SK-MEL-5 (cell line): ENCODE measurements around the gene ADD2. TPM values are rescaled to one million over a fixed set of nuclear protein-coding genes. Genes with fewer than 3 reads are reported as not detected.
A peak's percentile ranks its signal among the peaks of the same experiment; 100 is the strongest.
"Not testable (repeated sequence)": the region's sequence is repeated elsewhere in the genome, so short reads cannot be mapped to it uniquely, and the experiment has no call there.

ENCODE experiments used
- DNase-seq: peaks from one replicate; pipeline ENCODE4 v3.0.0-alpha.2; 2016; ENCODE audit warnings: low read depth, low spot score
- in situ Hi-C: cut with HindIII; loops from 2 replicates; pipeline ENCODE4 v1.10.0; 2016; ENCODE audit warnings: low sequenced_read_pairs, high pct_unique_total_duplicates, low pct_unique_long_range_greater_than_20kb
- total RNA-seq: library from RNA; depleted of rRNA; stranded (reverse); fragments of >200 nt; shearing (Covaris generic); gene quantifications from 2 replicates; pipeline ENCODE4 v1.2.3, GENCODE V29; 2014

Gene ADD2
- total RNA-seq, 1 experiment from 2014 or later, result 5.2 TPM

DNA sequence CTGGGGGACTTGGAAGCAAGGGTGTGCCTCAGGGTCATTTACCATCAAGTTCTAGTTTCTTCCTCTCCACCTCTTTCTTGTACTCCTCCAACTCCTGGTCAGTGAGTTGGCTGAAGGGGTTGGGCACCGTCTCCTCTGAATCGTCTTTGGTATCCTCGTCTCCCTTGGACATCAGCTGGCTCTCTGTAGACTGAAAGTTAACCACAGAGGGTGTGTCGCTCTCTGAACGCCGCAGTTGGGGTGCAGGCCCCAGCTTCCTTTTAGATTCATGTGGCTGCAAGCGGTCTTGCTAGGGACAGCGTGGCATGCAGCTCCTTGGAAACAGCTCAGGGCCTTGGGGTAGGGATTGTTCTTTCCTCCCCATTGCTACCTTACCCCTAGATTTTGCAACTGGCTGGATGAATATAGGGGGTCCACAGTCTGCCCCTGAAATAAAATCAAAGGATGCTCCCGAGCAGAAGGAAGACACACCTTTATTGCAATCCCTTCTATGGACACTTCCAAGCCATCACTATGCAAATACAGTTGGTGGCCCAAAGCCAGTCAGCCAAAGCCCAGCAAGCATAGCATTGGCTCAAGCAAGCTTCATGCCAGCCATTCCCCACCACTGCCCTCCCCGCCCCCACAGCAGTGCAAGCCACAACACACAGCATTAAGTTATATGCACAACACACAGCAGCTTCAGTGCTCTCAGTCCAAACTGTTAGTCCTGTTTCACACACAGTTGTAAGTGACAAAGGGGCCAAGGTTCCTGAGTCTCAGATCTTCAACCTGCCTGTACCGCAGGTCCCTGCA, 93.2 kb downstream of the ADD2 start:
- no peak for DNase-seq
- in situ Hi-C loops, result no loop called here

GRCh38 chr2:70673041-70673647, 94.9 kb downstream of the ADD2 start:
- in situ Hi-C loops, result no loop called here
- no peak for DNase-seq

DNA sequence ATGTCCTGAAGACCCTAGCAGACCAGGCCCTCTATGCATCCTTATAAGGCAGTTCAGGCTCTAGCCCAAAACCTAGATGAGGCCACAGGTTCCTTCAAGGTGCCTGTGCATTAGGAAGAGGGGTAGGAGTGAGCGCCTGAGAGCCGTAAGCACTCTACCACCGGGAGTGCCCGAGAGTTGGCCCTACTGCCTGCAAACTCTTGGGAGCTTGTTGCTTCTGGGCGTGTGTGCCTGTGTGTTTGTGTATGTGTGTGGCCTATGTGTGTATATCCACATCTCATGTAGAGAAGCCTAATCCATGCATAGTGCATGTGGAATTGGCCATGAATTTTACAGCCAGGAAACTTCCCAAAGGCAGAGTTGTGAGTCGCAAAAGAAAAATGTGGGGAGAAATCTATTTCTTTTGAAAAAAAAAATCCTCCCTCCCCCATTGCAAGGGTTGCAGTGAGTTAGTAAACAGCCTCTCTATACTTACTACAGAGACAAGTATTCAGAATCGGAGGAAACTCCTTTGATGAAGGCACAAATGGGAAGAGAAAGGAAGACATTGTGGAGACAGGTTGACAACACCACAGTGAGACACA, 96.8 kb downstream of the ADD2 start:
- in situ Hi-C loops, result no loop called here
- no peak for DNase-seq

- in situ Hi-C loops, result no loop called here
- DNase-seq, result no peak
Observed at GRCh38 chr2:70670626-70671025, 97.4 kb downstream of the ADD2 start.

DNA sequence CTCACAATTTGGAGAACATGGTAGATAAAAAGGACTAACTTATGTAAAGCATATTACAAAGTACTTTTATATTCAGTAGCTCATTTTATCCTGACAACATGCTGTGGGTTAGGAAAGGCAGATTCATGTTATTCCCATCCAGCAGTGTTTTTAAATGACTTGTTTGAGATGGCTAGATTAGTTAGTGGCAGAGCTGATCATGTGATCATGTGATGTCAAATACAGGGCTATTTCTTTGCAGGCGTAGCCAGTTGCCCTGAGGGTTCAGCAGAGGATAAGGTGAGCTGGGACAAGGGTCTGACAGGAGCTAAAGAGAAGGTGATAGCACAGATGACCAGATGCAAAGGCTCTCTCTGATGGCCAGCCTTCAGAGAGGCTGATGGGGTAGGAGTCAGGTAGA, 97.8 kb downstream of the ADD2 start:
- in situ Hi-C loops, result no loop called here
- no peak for DNase-seq

DNA sequence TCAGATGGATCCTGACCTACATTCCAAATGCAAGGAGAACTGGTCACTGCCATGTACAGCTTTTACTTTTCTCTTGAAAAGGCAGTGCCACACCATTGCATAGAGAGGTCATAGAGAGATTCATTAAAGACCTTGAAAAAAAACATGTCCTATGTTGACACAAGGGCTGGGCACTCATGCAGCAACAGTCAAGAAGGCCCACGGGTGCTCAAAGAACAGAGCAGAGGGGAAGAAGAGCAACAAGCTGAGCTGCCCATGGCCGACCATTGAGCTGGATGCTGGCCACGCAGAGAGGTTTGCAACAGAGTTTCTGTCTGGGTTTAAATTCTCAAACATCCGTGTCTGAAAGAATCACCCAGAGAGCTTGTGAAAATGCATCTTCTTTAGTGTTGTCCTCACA, 99.1 kb downstream of the ADD2 start:
- DNase-seq, result no peak
- in situ Hi-C loops, result no loop called here

GRCh38 chr2:70668432-70668831, 99.6 kb downstream of the ADD2 start:
- in situ Hi-C loops, result no loop called here
- DNase-seq, result peak; percentile 85

DNA sequence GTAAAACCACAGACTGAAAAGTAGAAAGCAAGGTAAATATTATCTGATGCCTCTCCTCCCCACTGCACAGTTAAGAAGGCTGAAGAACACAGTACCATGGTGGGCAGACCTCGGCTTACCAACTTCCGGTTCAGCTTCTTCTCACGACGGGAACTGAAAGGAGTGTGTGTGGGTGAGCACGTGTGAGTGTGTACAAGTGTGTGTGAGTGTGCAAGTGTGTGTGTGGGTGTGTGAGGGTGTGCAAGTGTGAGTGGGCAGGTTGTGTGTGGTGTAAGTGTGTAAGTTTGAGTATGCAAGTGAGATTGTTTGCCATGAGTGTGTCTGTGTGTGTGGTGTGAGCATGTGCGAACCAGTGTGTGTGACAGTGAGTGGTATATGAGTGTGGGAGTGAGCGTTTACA, 103.5 kb downstream of the ADD2 start:
- no peak for DNase-seq
- in situ Hi-C loops, result no loop called here

GRCh38 chr2:70663411-70663810, 104.6 kb downstream of the ADD2 start:
- in situ Hi-C loops, result no loop called here
- DNase-seq, result no peak

- no peak for DNase-seq
- in situ Hi-C loops, result no loop called here
Observed at GRCh38 chr2:70659551-70659950, 108.4 kb downstream of the ADD2 start.

DNA sequence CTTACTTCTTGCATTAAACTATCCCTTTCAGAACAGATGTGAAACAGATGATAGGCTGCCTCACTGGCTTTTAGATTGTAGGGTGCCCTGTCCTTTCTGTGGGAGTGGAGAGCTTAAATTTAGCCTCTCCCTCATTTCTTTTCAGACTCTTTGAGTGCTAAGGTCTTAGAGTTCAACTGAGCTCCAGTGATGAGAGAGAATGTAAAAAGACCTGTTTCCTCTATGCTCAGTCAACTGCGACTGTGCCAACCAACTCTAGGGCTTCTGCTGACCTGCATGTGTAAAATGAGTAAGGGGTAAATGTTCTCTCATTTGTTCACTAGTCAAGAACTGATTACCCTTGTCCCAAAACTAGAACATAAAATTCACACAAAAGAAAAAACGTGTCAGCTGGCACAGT, 109.5 kb downstream of the ADD2 start:
- in situ Hi-C loops, result no loop called here
- DNase-seq, result no peak

DNA sequence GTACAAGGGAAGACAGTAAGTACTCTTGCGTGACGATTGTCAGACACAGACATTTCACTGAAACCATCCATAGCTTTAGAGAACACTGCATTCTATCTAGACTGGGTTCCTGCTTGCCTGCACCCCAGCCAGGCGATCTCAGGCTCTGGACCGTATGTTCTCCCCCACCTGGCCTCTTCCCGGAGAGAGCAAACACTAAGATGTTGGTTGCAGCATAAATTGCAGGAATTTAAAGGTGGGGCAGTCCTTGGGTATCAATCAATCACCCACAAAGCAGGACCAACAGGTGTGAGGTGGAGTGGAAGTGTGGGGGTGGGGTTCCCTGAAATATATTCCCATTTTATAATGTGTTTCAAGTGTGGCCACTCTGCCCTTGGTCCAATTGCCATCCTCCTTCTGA, 110.8 kb downstream of the ADD2 start:
- in situ Hi-C loops, result no loop called here
- DNase-seq, result no peak

DNA sequence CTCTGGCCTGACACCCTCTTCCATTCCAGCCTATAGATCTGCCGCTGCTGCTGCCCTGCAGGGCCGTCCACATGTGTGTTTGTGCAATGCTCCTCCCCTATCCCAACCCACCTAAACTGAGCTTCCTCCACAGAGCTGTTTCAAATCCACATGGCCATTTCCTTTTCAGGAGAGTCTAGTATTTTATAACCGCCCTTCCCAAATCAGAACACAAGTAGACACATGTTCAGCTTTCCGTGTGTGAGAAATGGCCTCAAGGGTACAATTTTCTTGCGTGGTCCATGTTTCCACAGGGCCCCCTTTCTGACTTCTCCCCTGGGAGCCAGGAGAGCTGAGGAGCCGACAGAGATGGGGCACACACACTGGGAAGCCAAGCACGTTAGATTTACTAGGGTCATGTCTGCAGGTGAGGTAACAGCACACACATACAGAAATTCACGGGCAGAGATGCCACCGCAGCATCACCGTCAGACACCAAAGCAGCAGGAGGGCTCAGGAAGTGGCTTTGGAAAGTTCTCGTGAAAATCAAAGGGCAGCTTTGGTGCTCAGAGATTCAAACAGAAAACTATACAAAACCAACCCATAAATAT, 111.5 kb downstream of the ADD2 start:
- no peak for DNase-seq
- in situ Hi-C loops, result no loop called here

GRCh38 chr2:70655786-70656185, 112.2 kb downstream of the ADD2 start:
- no peak for DNase-seq
- in situ Hi-C loops, result no loop called here

DNA sequence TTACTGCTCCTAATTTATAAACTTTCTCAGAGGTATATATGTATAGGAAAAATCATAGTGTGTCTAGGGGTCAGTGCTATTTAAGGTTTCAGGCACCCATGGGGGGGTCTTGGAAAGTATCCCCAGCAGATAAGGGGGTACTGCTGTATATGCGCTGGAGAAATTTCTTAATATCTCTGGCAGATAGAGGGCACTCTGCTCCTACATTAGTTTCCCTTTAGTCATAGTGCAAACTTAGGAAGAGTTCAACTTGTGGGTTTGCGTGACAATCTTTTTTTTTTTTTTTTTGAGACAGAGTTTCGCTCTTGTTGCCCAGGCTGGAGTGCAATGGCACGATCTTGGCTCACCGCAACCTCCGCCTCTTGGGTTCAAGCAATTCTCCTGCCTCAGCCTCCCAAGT, 112.8 kb downstream of the ADD2 start:
- DNase-seq, result peak; percentile 64
- in situ Hi-C loops, result not testable (repeated sequence)

GRCh38 chr2:70651727-70652126, 116.3 kb downstream of the ADD2 start:
- in situ Hi-C loops, result no loop called here
- DNase-seq, result no peak

GRCh38 chr2:70651014-70651413, 117.0 kb downstream of the ADD2 start:
- no peak for DNase-seq
- in situ Hi-C loops, result no loop called here

GRCh38 chr2:70648961-70649360, 119.0 kb downstream of the ADD2 start:
- DNase-seq, result no peak
- in situ Hi-C loops, result no loop called here
